SJCRH30 (cell line): Measurements from ENCODE around the gene XKR8. TPM values are rescaled to one million over a fixed set of nuclear protein-coding genes. Genes with fewer than 3 reads are reported as not detected.

Source experiments
- DNase-seq, 2 experiments: peaks; one replicate each; pipeline ENCODE4 v3.0.0-alpha.2; 2015 to 2020
- H3K27ac ChIP-seq: fragments of 250-450 bp; sonication (Bioruptor Pico); 2 replicates; pipeline ENCODE4 v1.5.1; 2020; ENCODE audit warnings: mild to moderate bottlenecking, moderate library complexity
- H3K27me3 ChIP-seq: fragments of 250-450 bp; sonication (Bioruptor Pico); 2 replicates; pipeline ENCODE4 v1.5.1; 2020; ENCODE audit warnings: mild to moderate bottlenecking, moderate library complexity
- H3K36me3 ChIP-seq: fragments of 250-450 bp; sonication (Bioruptor Pico); 2 replicates; pipeline ENCODE4 v1.5.1; 2020; ENCODE audit warnings: mild to moderate bottlenecking, moderate library complexity
- H3K4me1 ChIP-seq: fragments of 250-450 bp; sonication (Bioruptor Pico); 2 replicates; pipeline ENCODE4 v1.5.1; 2020; ENCODE audit warnings: mild to moderate bottlenecking, moderate library complexity
- H3K4me3 ChIP-seq: fragments of 250-450 bp; sonication (Bioruptor Pico); 2 replicates; pipeline ENCODE4 v1.5.1; 2020; ENCODE audit warnings: mild to moderate bottlenecking, moderate library complexity
- H3K9me3 ChIP-seq: fragments of 250-450 bp; sonication (Bioruptor Pico); replicated peaks from 2 replicates; pipeline ENCODE4 v1.5.1; 2020; ENCODE audit warnings: mild to moderate bottlenecking, moderate library complexity
- total RNA-seq: library from RNA; depleted of rRNA; stranded (reverse); fragments of >200 nt; shearing (Covaris generic); gene quantifications from 2 replicates; pipeline ENCODE4 v1.2.3, GENCODE V29; 2014

The XKR8 gene
- total RNA-seq, 1 experiment from 2014 or later, result not detected

DNA sequence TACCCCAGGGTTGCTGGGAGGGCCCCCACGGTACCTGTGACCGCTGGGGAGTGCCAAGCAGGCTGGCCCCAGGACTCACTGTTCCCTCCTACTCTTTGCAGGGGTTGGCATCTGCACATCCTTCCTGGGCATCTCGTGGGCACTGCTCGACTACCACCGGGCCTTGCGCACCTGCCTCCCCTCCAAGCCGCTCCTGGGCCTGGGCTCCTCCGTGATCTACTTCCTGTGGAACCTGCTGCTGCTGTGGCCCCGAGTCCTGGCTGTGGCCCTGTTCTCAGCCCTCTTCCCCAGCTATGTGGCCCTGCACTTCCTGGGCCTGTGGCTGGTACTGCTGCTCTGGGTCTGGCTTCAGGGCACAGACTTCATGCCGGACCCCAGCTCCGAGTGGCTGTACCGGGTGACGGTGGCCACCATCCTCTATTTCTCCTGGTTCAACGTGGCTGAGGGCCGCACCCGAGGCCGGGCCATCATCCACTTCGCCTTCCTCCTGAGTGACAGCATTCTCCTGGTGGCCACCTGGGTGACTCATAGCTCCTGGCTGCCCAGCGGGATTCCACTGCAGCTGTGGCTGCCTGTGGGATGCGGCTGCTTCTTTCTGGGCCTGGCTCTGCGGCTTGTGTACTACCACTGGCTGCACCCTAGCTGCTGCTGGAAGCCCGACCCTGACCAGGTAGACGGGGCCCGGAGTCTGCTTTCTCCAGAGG is 6.8 kb downstream of the XKR8 start:
- H3K9me3 ChIP-seq, result no peaks in the 10 kb centered on the region
- no peak overlapping the region for H3K27ac ChIP-seq
- no peak overlapping the region for H3K4me3 ChIP-seq
- H3K4me1 ChIP-seq, result no peaks in the 10 kb centered on the region
- no peak for DNase-seq
- H3K36me3 ChIP-seq, result no peaks in the 10 kb centered on the region
- H3K27me3 ChIP-seq, result no peaks in the 10 kb centered on the region

DNA sequence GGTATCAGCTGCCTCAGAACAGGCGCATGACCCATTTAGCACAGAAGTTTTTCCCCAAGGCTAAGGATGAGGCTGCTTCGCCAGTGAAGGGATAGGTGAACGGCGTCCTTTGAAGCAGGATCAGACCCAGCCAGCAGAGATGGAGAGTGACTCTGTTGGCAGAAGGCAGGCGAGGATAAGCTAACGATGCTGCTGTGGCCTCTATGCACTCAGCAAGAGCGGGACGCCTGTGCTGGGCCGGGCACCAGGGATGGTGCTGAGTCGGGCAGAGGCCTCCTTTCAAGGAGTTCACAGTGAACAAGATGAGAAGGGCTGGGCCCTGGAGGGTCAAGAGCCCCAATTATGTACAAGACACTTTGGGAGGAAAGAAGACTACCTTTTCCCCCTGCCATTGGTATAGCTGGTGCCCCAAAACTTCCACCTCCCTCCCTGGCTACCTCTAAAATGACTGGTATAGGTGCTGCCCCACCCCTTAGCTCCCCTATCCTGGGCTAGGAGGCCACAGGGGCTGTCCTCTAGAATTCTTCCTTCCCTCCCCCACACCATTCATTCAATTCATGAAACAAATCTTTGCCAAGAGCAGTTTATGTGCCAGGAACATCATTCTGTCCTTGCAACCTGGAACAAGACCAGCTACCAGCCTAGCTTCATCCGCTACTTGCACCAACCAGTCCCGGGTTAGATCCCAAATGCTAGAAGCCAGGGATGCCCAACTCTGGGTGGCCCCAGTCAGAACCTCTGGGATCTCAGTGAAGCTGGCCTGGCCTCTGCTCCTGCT is 7.5 kb downstream of the XKR8 start:
- Histone ChIP-seq H3K4me3 (no peak overlapping the region), H3K27ac (no peak overlapping the region), H3K27me3 (no peaks in the 10 kb centered on the region), H3K36me3 (no peaks in the 10 kb centered on the region), H3K4me1 (no peaks in the 10 kb centered on the region), H3K9me3 (no peaks in the 10 kb centered on the region)
- no peak for DNase-seq

DNA sequence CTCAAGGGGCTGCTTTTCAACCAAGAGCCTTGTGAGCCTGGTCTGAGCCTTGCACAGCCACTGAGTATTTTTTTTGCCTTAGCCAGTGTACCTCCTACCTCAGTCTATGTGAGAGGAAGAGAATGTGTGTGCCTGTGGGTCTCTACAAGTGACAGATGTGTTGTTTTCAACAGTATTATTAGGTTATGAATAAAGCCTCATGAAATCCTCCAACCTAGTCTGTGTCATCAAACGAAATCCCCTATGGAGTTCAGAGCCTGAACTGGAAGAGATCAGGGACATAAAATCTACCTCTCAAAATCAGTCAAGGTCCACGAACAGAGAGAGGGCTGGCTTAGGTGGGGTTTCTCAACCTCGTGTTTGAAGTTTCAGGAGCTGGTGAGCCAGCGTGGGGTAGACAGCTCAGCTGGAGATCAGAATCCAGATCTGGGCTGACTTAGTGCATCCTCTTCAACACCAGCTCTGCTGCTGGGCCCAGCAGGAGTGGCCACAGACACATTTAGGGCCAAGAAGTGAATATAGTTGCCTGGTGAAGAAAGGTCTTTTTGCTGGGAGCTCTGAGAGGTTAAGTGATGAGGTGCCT is 8.2 kb downstream of the XKR8 start:
- no peaks in the 10 kb centered on the region for H3K36me3 ChIP-seq
- DNase-seq, result no peak
- H3K4me3 ChIP-seq, result no peak overlapping the region

DNA sequence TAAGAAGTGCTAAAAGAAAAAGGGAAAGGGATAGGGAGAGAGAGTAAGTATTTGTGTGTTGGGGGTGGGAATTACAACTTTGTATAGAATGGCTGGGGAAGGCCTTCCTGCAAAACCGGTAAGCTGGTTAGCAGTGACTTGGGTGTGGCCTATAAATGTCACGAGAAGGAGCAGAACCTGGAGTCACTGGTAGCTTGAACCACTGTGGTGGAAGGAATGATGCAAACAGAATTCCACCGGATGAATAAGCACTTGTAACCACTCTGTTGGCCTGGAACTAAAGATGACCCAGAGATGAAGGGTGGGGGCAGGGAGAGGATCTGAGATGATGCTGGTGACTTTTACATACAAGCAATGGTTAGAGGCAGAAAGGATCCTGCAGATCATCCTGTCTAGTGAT is 8.9 kb downstream of the XKR8 start:
- Histone ChIP-seq H3K27ac (no peak overlapping the region), H3K9me3 (no peaks in the 10 kb centered on the region), H3K36me3 (no peaks in the 10 kb centered on the region), H3K27me3 (no peaks in the 10 kb centered on the region), H3K4me3 (no peak overlapping the region), H3K4me1 (no peaks in the 10 kb centered on the region; the same call in 1 of the 2 replicates)
- DNase-seq, result no peak

More for the DNA sequence above, 8.2 kb downstream of the XKR8 start:
- Histone ChIP-seq H3K27me3 (no peaks in the 10 kb centered on the region), H3K4me1 (no peaks in the 10 kb centered on the region), H3K27ac (no peak overlapping the region), H3K9me3 (no peaks in the 10 kb centered on the region)

DNA sequence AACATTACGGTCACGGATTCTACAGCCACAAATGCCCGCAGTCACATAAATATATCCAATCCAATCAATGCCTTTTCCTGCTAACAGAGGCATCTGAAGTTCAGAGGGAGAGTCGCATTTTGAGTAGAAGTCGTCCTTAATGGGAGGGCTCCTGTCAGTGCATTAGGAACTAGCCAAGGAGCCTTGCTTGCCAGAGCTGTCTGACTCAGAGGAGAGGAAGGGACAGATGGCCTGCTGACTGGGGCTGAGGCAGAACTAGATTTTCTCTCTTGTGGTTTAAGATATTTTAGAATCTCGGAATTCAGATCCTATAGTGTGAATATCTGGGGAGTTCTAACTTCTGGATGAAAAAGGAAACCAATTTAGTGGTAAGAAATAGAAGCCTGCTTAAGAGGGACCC is 10.6 kb downstream of the XKR8 start:
- no peaks in the 10 kb centered on the region for H3K9me3 ChIP-seq
- H3K27ac ChIP-seq, result no peak overlapping the region
- no peaks in the 10 kb centered on the region; the same call in 1 of the 2 replicates for H3K4me1 ChIP-seq
- DNase-seq, result no peak
- H3K27me3 ChIP-seq, result no peaks in the 10 kb centered on the region
- H3K4me3 ChIP-seq, result no peak overlapping the region
- no peaks in the 10 kb centered on the region for H3K36me3 ChIP-seq

DNA sequence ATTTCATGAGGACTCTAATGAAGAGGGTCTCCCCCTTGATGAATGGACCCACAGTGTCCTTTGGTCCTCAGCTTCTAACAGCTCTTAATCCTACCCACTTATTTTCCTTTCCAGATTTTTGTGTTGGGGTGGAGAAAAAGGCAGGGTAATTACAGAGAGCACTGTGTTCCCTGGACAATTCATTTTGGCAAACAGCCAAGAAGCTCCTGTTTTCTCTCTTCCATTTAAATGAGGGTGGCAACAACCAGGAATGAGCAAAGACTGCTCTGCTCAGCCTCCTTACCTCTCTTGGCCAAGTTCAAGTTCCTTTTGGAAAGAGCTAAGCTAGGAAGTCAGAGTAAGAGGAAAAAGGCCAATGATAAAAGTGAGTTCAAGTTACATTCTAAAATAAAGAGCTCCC is 11.9 kb downstream of the XKR8 start:
- no peaks in the 10 kb centered on the region for H3K9me3 ChIP-seq
- no peaks in the 10 kb centered on the region; the same call in 1 of the 2 replicates for H3K4me1 ChIP-seq
- no peak overlapping the region for H3K27ac ChIP-seq
- no peak overlapping the region for H3K4me3 ChIP-seq
- no peaks in the 10 kb centered on the region for H3K36me3 ChIP-seq
- no peaks in the 10 kb centered on the region for H3K27me3 ChIP-seq
- peak; percentile 23 to 67 for DNase-seq

DNA sequence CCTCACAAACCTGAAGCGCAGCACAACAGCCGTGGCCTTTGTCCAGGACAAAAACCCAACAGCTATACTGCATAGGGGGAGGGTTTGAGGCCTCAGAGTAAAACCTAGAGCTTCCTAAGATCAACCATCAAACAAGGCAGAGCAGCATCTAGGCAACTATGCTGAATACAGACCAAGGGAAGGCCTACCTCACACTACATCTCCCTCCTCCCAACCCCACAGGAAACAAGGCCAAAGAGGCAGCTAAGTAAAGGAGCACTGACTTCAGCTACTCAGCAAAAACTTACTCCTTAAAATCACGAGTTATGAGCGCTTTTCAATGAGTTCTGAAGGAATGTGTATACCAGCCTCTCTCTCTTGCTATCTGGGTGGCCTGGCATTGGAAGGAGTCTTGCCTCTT is 12.4 kb downstream of the XKR8 start:
- no peaks in the 10 kb centered on the region; the same call in 1 of the 2 replicates for H3K4me1 ChIP-seq
- no peak overlapping the region for H3K27ac ChIP-seq
- peaks cover 3% of the 10 kb centered on the region; the same call in 1 of the 2 replicates for H3K36me3 ChIP-seq
- H3K27me3 ChIP-seq, result no peaks in the 10 kb centered on the region
- H3K9me3 ChIP-seq, result no peaks in the 10 kb centered on the region
- DNase-seq, result no peak
- no peak overlapping the region for H3K4me3 ChIP-seq

DNA sequence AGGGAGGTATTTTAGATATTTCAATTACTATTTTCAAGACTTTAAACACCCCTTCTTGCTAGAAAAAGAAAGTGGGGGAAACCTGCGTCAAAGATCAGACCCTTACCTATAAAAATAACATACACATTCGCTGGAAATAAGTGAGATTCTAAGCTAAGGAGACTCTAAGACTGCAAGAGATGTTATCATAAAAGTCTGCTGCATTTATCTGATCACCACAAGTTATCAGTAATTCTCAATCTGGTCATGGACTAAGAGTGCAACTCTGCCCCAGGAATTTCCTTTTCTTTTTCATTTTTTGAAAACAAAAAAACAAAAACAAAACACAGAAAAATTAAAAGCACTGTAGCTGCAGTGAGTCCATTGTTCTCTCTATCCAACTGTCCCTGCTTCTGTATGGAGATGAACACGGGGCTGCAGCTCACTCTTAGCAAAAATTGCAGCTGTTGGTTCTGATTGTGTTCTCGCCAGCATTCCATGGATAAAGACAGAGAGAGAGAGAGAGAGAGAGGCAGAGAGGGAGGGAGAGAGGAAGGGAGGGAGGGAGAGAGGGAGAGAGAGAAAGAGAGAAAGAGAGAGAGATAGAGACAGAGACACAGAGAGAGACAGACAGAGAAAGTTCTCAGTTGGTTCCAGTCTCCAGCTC is 14.1 kb downstream of the XKR8 start:
- no peaks in the 10 kb centered on the region; the same call in 1 of the 2 replicates for H3K4me1 ChIP-seq
- no peaks in the 10 kb centered on the region for H3K9me3 ChIP-seq
- DNase-seq, result peak; percentile 26 to 51
- peaks cover 4% of the 10 kb centered on the region for H3K36me3 ChIP-seq
- H3K4me3 ChIP-seq, result no peak overlapping the region
- H3K27me3 ChIP-seq, result no peaks in the 10 kb centered on the region
- no peak overlapping the region for H3K27ac ChIP-seq

DNA sequence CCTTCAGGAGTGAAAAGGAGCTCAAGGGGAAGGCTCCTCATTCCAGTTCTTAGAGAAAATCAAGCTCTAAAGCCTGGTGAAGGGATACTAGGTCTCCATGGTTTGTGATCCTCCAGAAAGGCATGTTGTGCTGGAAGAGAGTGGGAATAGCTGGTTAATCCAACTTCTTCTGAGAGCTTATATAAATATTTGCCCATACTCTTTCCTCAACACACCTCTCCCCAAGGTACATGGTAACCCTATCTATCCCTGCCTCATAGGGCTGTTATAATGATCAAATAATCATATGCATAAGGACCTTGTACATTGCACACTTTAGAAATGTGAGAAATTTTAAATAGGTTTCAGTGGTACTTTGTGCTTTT is 14.6 kb downstream of the XKR8 start:
- Histone ChIP-seq H3K4me3 (no peak overlapping the region), H3K36me3 (peaks cover 4% of the 10 kb centered on the region), H3K4me1 (no peaks in the 10 kb centered on the region; the same call in 1 of the 2 replicates), H3K27ac (no peak overlapping the region), H3K9me3 (no peaks in the 10 kb centered on the region), H3K27me3 (no peaks in the 10 kb centered on the region)
- DNase-seq, result no peak

DNA sequence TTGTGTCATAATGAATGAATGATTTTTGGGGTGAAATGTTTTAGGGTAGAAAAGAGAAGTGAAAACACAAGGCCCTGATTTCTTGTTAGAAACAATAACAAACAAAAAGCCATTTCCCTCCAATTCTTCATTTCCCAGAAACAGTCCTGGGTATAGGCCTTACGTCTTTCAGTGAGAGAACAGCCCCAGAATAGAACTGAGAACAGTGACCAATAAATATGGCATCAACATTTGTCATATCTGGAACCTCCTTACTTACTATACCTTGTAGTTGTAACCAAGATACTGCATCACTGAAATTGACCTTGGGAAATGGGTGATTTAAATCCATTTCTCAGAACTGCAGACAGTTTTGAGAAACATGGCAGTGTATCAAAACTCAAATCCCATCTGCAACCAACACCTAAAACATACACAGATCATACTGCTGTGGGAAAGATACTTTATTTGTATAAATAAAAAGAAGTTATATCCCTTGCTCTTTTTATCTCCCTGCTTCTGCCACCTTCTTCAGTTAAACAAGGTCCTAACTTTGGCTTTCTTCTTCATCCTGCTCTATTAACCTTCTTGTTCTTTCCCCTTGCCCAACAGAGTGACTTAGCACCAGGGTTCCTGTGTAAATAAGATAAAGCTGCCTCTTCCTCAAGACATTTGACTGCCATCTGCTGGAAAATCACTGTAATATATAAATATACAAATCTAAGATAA is 19.5 kb downstream of the XKR8 start:
- no peak overlapping the region for H3K27ac ChIP-seq
- H3K9me3 ChIP-seq, result no peaks in the 10 kb centered on the region
- H3K36me3 ChIP-seq, result peaks cover 4% of the 10 kb centered on the region
- DNase-seq, result peak in 1 of 2 experiments; percentile 63
- H3K27me3 ChIP-seq, result no peaks in the 10 kb centered on the region
- no peak overlapping the region for H3K4me3 ChIP-seq
- H3K4me1 ChIP-seq, result no peaks in the 10 kb centered on the region

DNA sequence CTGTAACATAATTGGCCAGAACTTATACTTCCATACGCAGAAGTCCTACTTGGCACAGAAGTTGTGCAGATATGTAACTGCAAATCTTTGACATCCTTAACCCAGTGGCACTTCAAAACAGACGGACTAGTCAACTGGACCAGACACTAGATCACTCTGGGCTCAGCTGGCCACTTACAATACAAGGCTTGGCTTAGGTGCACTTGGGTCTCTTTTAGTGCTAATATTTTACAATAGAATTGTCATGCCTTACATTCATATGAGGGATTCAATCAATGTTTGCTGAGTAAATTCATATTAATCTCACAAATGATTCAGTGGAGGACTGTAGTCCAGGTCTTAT is 20.1 kb downstream of the XKR8 start:
- no peak for DNase-seq
- no peaks in the 10 kb centered on the region for H3K27me3 ChIP-seq
- no peaks in the 10 kb centered on the region for H3K4me1 ChIP-seq
- peaks cover 5% of the 10 kb centered on the region for H3K36me3 ChIP-seq
- no peak overlapping the region for H3K27ac ChIP-seq
- no peak overlapping the region for H3K4me3 ChIP-seq
- no peaks in the 10 kb centered on the region for H3K9me3 ChIP-seq

DNA sequence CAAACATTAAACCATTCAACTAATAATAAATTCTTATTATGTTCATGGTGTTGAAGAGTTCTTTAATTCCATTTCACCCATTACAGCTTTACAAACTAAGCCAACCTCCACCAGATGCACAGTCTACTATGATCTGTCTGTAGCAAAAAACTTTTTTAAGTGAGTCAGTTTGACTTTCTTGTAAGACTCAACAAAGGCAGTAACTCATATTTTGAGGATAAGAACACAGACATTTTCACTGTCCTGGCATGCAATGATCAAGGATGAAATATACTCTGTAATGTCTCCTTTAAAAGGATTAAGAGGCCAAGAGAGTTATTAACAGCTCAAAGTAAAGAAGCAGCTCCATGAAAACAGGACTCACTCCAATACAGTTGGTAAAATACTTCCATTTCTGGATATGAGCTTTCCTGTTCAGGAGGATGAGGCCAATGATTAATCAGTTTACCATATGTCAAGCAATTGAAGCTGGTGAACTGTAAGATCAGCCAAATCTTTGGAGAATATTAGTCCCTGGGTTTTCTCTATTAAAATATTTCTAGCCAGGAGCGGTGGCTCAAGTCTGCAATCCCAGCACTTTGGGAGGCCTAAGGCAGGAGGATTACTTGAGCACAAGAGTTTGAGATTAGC is 20.6 kb downstream of the XKR8 start:
- Histone ChIP-seq H3K27me3 (no peaks in the 10 kb centered on the region), H3K4me3 (no peak overlapping the region), H3K4me1 (no peaks in the 10 kb centered on the region), H3K9me3 (no peaks in the 10 kb centered on the region), H3K36me3 (peaks cover 6% of the 10 kb centered on the region), H3K27ac (no peak overlapping the region)
- no peak for DNase-seq

DNA sequence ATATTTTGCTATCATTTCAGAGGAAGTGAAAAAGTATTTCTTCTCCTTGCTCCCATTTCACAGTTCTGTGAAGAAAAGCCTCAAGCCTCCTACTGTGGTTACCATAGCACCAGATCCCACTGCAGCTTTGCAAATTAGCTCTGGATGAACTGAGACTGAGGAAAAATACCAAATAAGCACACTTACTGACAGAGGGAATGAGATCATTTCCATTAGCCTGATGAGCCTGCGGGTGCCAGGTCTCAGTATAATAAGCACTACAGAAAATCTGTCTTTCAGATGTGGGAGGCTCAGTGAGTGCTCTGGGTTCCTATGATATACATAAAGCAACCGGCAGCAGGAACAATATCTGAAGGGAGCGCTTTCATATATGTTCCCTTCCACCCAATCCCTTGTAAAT is 21.4 kb downstream of the XKR8 start:
- no peaks in the 10 kb centered on the region for H3K27me3 ChIP-seq
- peaks cover 6% of the 10 kb centered on the region for H3K36me3 ChIP-seq
- no peak overlapping the region for H3K4me3 ChIP-seq
- no peaks in the 10 kb centered on the region for H3K9me3 ChIP-seq
- H3K27ac ChIP-seq, result no peak overlapping the region
- H3K4me1 ChIP-seq, result no peaks in the 10 kb centered on the region
- DNase-seq, result no peak

DNA sequence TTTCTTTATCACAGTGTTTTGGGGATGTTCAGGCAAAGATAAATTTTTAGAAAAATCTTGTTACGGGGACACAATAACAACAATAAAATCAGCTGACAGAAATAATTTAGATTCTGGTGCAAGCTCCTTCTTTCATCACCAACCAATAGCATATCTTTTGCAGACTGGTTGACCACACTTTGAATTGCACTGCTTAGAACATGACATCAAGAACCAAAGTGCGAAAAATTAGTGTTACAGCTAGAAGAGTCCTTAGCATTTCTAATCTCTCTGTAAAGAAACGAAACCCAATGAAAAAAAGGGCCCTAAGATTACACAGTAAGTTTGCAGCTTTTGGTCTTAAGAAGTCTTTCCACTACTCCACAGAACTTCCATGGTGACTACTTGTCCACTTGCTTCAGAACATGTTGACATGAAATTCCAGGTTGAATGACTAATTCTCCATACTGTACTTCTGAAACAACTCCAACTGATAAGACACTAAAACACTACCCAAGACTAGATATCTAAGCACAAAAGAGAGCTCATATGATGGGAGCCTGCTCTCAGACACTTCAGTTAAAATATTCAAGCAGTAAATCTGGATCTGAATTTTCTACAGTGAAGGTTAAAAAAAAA is 31.3 kb downstream of the XKR8 start:
- Histone ChIP-seq H3K9me3 (no peaks in the 10 kb centered on the region), H3K4me3 (no peak overlapping the region), H3K27ac (no peak overlapping the region), H3K27me3 (no peaks in the 10 kb centered on the region), H3K4me1 (no peaks in the 10 kb centered on the region), H3K36me3 (peaks cover 65% of the 10 kb centered on the region)
- no peak for DNase-seq
